Transverse colon (tissue), 4 donors: ENCODE results near the gene PLB1. TPM values are rescaled to one million over a fixed set of nuclear protein-coding genes. Genes with fewer than 3 reads are reported as not detected.

ENCODE experiments used
- DNase-seq: peaks from one replicate; pipeline ENCODE4 v3.0.0-alpha.2; 2019
- H3K27ac ChIP-seq, 4 donors: fragments of 200-600 bp; sonication (generic); 2 replicates each; pipeline ENCODE4 v1.5.1; 2016 to 2018; ENCODE audit warnings: inconsistent platforms in 4 of 4
- H3K27me3 ChIP-seq: fragments of 200-600 bp; sonication (generic); 2 replicates; pipeline ENCODE4 v1.5.1; 2017; ENCODE audit warnings: inconsistent platforms
- H3K36me3 ChIP-seq, 4 donors: fragments of 200-600 bp; sonication (generic); 2 replicates each; pipeline ENCODE4 v1.5.1; 2017 to 2019; ENCODE audit warnings: inconsistent platforms in 4 of 4
- H3K4me1 ChIP-seq, 4 donors: fragments of 200-600 bp; sonication (generic); 2 replicates each; pipeline ENCODE4 v1.5.1; 2017 to 2020; ENCODE audit warnings: inconsistent platforms in 4 of 4
- H3K4me3 ChIP-seq, 4 donors: fragments of 200-600 bp; sonication (generic); 1 replicate in 1 of 4; 2 replicates in 3 of 4; pipeline versions ENCODE4 v1.5.1 to v1.6.1; 2017 to 2019; ENCODE audit warnings: inconsistent platforms in 4 of 4
- H3K9me3 ChIP-seq, 2 donors: fragments of 200-600 bp; sonication (generic); 2 replicates each; pipeline ENCODE4 v1.5.1; 2017 to 2019; ENCODE audit warnings: inconsistent platforms in 2 of 2
- CTCF ChIP-seq, 5 experiments: fragments of 200-600 bp in 3 of 5; fragments of 450-650 bp in 2 of 5; sonication (generic) in 3 of 5; IDR thresholded peaks; 1 replicate in 2 of 5; 2 replicates in 3 of 5; pipeline ENCODE4 v1.5.1; 2016 to 2017; ENCODE audit warnings: antibody characterized with exemption in 5 of 5, inconsistent platforms in 3 of 5, mild to moderate bottlenecking in 2 of 5, moderate library complexity in 1 of 5
- EP300 ChIP-seq: sonication (generic); formaldehyde crosslinking; IDR thresholded peaks from one replicate; pipeline ENCODE4 v1.6.1; 2017; ENCODE audit warnings: antibody characterized with exemption, low read depth
- POLR2A ChIP-seq: fragments of 450-650 bp; IDR thresholded peaks from one replicate; pipeline ENCODE4 v1.6.1; 2016; ENCODE audit warnings: antibody characterized with exemption, mild to moderate bottlenecking, moderate library complexity
- POLR2AphosphoS5 ChIP-seq, 3 donors: sonication (generic); formaldehyde crosslinking; IDR thresholded peaks; one replicate each; pipeline ENCODE4 v1.6.1; 2016; ENCODE audit warnings: antibody characterized with exemption in 3 of 3
- WGBS, 2 donors: methylation state at CpG; one replicate each; pipeline ENCODE4 v1.1.5; 2018; ENCODE audit warnings: low coverage in 1 of 2; 5-methylcytosine and 5-hydroxymethylcytosine counted together
- in situ Hi-C, 4 donors: fragments of 200-750 bp; cut with MboI; loops; one replicate each; pipeline versions ENCODE4 v1.15.0 to v1.15.1; 2017; ENCODE audit warnings: low sequenced_read_pairs in 3 of 4, low pct_ligation_motif_present in 1 of 4, low pct_unique_long_range_greater_than_20kb in 1 of 4
- intact Hi-C: fragments of 100-400 bp; cut with DNase I; formaldehyde crosslinking; loops from one replicate; pipeline ENCODE4 v1.15.1; 2023; ENCODE audit warnings: low total_unique reads
- total RNA-seq, 4 donors: library from RNA; depleted of rRNA; stranded (reverse); fragments of >200 nt; gene quantifications; one replicate each; pipeline ENCODE4 v1.1.0, GENCODE V29; 2016

PLB1 gene
- total RNA-seq, 4 donors from 2014 or later: 0.20 to 4.2 (median 1.8) TPM

DNA sequence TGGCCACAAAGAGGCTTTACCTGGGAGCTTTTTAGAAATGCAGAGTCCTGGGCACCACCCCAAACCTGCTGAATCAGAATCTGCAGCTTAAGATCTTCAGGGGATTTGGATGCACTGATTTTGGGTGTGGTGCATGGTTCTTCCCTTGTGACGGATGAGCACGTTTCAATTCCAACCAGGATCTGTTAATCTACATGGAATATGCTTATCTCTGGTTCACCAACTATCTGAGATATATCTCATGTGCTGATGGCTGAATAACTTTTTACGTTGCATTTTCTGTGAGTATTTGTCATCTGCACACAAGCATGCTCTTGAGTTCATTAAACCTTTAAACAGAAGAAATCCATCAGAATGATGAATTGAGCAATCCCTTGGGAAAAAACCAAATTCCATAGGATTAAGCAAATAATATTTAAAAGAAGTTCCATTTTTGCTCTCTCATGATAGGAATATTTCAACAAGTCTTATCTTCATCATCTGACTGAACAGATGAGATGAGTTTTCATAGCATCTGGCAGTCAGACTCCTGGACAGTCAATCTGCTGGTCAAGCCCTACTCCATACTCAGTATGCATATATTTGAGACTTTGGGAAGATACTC lies 120.6 kb downstream of the PLB1 start:
- TF ChIP-seq EP300 (no peak), POLR2A (no peak), POLR2AphosphoS5 (IDR thresholded peaks at IDR 0.05) (no peak), CTCF (IDR thresholded peaks at IDR 0.05) (no peak)
- Histone ChIP-seq H3K27ac (no peak overlapping the region), H3K4me1 (peaks cover 12 to 20% (median 15%) of the 10 kb centered on the region in 4 donors), H3K4me3 (no peak overlapping the region), H3K9me3 (no peaks in the 10 kb centered on the region), H3K36me3 (no peaks in the 10 kb centered on the region), H3K27me3 (no peaks in the 10 kb centered on the region)
- no peak for DNase-seq
- WGBS, 2 donors: 68 to 100% methylated on average over 3 of the region's 3 CpGs
- in situ Hi-C loops (no loop called here), intact Hi-C loops (no loop called here)

DNA sequence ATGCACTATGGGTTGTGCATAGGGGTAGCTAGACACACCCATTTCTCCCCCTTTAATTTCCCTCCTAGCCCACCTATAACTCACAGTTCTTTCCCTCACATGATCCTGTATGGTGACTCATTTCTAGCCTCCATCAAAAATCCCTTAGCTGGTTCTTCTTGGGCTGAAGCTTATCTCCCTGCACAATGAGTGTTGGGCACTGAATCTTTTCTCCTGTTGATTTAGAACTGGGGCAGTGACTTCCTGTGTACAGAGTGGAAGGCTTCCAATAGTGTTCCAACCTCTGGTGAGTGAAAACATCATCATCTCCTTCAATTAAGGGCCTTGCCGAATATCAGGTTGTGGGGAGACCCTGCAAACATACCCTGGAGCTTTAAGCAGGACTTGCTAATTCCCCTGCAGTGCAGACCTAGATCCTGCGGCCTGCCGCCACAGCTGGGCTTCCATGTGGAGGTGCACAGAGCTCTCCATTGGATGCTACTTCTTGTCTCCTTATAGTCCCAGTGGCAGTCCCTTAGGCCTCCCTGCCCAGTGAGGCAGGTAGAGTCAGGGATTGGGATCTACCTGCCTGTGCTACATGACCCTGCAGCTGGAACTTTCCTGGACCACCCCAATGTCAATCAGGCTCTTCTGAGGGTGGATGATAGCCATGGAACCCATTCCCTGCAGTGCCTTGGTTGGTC lies 121.8 kb downstream of the PLB1 start:
- no peaks in the 10 kb centered on the region for H3K9me3 ChIP-seq
- in situ Hi-C loops: no loop called here
- WGBS, 2 donors: 87% methylated on average over 3 of the region's 3 CpGs; no CpG with 5 or more reads in 1 of the 2 donors

GRCh38 chr2:28618221-28619141 lies 122.6 kb downstream of the PLB1 start:
- Histone ChIP-seq H3K27ac (no peak overlapping the region), H3K4me1 (peaks cover 23 to 39% (median 31%) of the 10 kb centered on the region in 4 donors), H3K36me3 (no peaks in the 10 kb centered on the region), H3K4me3 (no peak overlapping the region), H3K9me3 (no peaks in the 10 kb centered on the region), H3K27me3 (no peaks in the 10 kb centered on the region)
- 97 to 100% methylated on average over 2 to 12 of the region's 12 CpGs for WGBS, 2 donors
- in situ Hi-C loops: no loop called here
- TF ChIP-seq EP300 (no peak), CTCF (IDR thresholded peaks at IDR 0.05) (no peak), POLR2A (no peak), POLR2AphosphoS5 (IDR thresholded peaks at IDR 0.05) (no peak)
- no peak for DNase-seq
- intact Hi-C loops: no loop called here

More for the DNA sequence above, 121.8 kb downstream of the PLB1 start:
- TF ChIP-seq POLR2AphosphoS5 (IDR thresholded peaks at IDR 0.05) (no peak), CTCF (IDR thresholded peaks at IDR 0.05) (no peak), POLR2A (no peak), EP300 (no peak)
- Histone ChIP-seq H3K36me3 (no peaks in the 10 kb centered on the region), H3K4me1 (peaks cover 22 to 31% (median 25%) of the 10 kb centered on the region in 4 donors), H3K4me3 (no peak overlapping the region), H3K27ac (no peak overlapping the region), H3K27me3 (no peaks in the 10 kb centered on the region)
- intact Hi-C loops: no loop called here
- DNase-seq: no peak
